Kidney (tissue), 14 donors: ENCODE results near the gene PCDHA11. TPM values are rescaled to one million over a fixed set of nuclear protein-coding genes. Genes with fewer than 3 reads are reported as not detected.
A peak's percentile ranks its signal among the peaks of the same experiment; 100 is the strongest.

Experiments
- DNase-seq, 5 donors: peaks; one replicate each; pipeline ENCODE4 v3.0.0-alpha.2; 2013 to 2020
- FAIRE-seq: peaks from 2 replicates; lab custom pipeline; 2012; peaks lifted over from hg19 to GRCh38; lab: Jason Lieb, UNC
- H3K27ac ChIP-seq, 2 donors: one replicate each; pipeline ENCODE4 v1.7.0; 2013; ENCODE audit warnings: low read depth in 2 of 2, low read length in 2 of 2, inconsistent platforms in 1 of 2
- H3K27me3 ChIP-seq: one replicate; pipeline ENCODE4 v1.7.1; 2013; ENCODE audit warnings: low read length, inconsistent platforms; ENCODE audit not compliant: control insufficient read depth, insufficient read depth
- H3K36me3 ChIP-seq, 3 donors: one replicate each; pipeline versions ENCODE4 v1.7.0 to v1.7.1; 2013; ENCODE audit warnings: low read length in 3 of 3, control low read depth in 1 of 3, inconsistent platforms in 1 of 3; ENCODE audit not compliant: insufficient read depth in 3 of 3, control insufficient read depth in 2 of 3
- H3K4me1 ChIP-seq, 3 donors: one replicate each; pipeline versions ENCODE4 v1.7.0 to v1.7.1; 2013; ENCODE audit warnings: low read length in 3 of 3, inconsistent platforms in 1 of 3, low read depth in 1 of 3; ENCODE audit not compliant: control insufficient read depth in 2 of 3, insufficient read depth in 2 of 3
- H3K4me3 ChIP-seq, 3 donors: one replicate each; pipeline versions ENCODE4 v1.7.0 to v1.8.1; 2013; ENCODE audit warnings: low read length in 3 of 3, control low read depth in 1 of 3, inconsistent platforms in 1 of 3
- H3K9ac ChIP-seq, 3 donors: one replicate each; pipeline versions ENCODE4 v1.7.0 to v1.7.1; 2013; ENCODE audit warnings: low read length in 3 of 3, control low read depth in 1 of 3, inconsistent platforms in 1 of 3
- H3K9me3 ChIP-seq, 3 donors: one replicate each; pipeline versions ENCODE4 v1.7.0 to v1.7.1; 2013; ENCODE audit warnings: low read length in 3 of 3, control low read depth in 1 of 3, inconsistent platforms in 1 of 3; ENCODE audit not compliant: control insufficient read depth in 2 of 3, insufficient read depth in 1 of 3
- CTCF ChIP-seq: IDR thresholded peaks from 3 replicates; pipeline ENCODE4 v1.5.1; 2012; ENCODE audit warnings: mild to moderate bottlenecking, moderate library complexity, borderline replicate concordance; ENCODE audit not compliant: insufficient read depth; ENCODE audit errors: extremely low read depth
- intact Hi-C: fragments of 100-400 bp; cut with DNase I; formaldehyde crosslinking; loops from one replicate; pipeline ENCODE4 v1.11.1; 2022
- polyA plus RNA-seq: library from polyadenylated mRNA; stranded (reverse); fragments of 350-450 nt; fragmentation: Illumina TruSeq; extraction: RNeasy Lipid Tissue Mini Kit (QIAGEN cat#74804); gene quantifications from one replicate; pipeline ENCODE4 v1.2.3, GENCODE V29; 2014; ENCODE audit warnings: low read depth, low replicate concordance; ENCODE audit not compliant: insufficient read depth
- total RNA-seq: library from RNA; stranded (reverse); fragmentation: NEBNext Ultra II Directional; extraction: Animal tissue kit (Norgen Biotek cat#: 25700); gene quantifications from one replicate; pipeline ENCODE4 v1.2.1, GENCODE V29; 2021
- donor health status: control.
- donor health status: control.
- donor health status: control.
- donor health status: control.
- donor health status: control.
- donor health status: DM: yes; HTN: yes; CAD: no.
- donor health status: Normal renal cell carcinoma (clear cell type).

The PCDHA11 gene
- total and polyA plus RNA-seq, 2 donors from 2014 or later = 0.77 to 2.0 TPM

GRCh38 chr5:140862441-140863295, 6.1 kb upstream of the PCDHA11 start:
- Histone ChIP-seq H3K27me3 (no peaks in the 10 kb centered on the region), H3K4me3 (no peak overlapping the region), H3K9me3 (peaks cover 0 to 28% (median 6%) of the 10 kb centered on the region in 3 donors), H3K36me3 (no peaks in the 10 kb centered on the region), H3K27ac (no peak overlapping the region), H3K4me1 (no peaks in the 10 kb centered on the region), H3K9ac (no peak overlapping the region)
- FAIRE-seq (no peak), DNase-seq (peak in 1 of 5 donors; percentile 61)
- no peak for TF ChIP-seq CTCF
- intact Hi-C loops = no loop called here

DNA sequence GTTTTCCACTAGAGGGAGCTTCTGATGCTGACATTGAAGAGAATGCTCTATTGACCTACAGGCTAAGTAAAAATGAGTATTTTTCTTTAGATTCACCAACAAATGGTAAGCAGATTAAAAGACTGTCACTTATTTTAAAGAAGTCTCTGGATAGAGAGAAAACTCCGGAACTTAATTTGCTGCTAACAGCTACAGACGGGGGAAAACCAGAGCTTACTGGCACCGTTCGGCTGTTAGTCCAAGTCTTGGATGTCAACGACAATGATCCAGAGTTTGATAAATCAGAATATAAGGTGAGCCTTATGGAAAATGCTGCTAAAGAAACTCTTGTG, 764 bp downstream of the PCDHA11 start:
- H3K9ac ChIP-seq = no peak overlapping the region
- TF ChIP-seq CTCF = no peak
- H3K27ac ChIP-seq = no peak overlapping the region
- H3K9me3 ChIP-seq = peaks cover 0 to 13% (median 3%) of the 10 kb centered on the region in 3 donors
- DNase-seq = no peak
- no peak for FAIRE-seq
- no peaks in the 10 kb centered on the region for H3K4me1 ChIP-seq
- H3K36me3 ChIP-seq = no peaks in the 10 kb centered on the region
- no peaks in the 10 kb centered on the region for H3K27me3 ChIP-seq
- intact Hi-C loops = no loop called here
- peak overlapping the region in 2 of 3 donors; percentile 24 to 38 for H3K4me3 ChIP-seq

GRCh38 chr5:140870221-140871201, 1.8 kb downstream of the PCDHA11 start:
- peak in 1 of 5 donors; percentile 66 for DNase-seq

More at GRCh38 chr5:140870221-140871201, 1.8 kb downstream of the PCDHA11 start:
- no peaks in the 10 kb centered on the region for H3K36me3 ChIP-seq
- no peak for TF ChIP-seq CTCF
- no peak overlapping the region for H3K4me3 ChIP-seq
- H3K27me3 ChIP-seq = no peaks in the 10 kb centered on the region
- no peaks in the 10 kb centered on the region for H3K4me1 ChIP-seq
- H3K9me3 ChIP-seq = peaks cover 0 to 10% (median 3%) of the 10 kb centered on the region in 3 donors
- no peak overlapping the region for H3K27ac ChIP-seq
- intact Hi-C loops = no loop called here
- no peak overlapping the region for H3K9ac ChIP-seq
- no peak for FAIRE-seq
